NCI-H1417 treated with DMSO at 0.1 percent for 48 hours (cell line): Measurements from ENCODE around the gene BLOC1S3.

Source experiments
- DNase-seq: peaks from one replicate; lab custom pipeline; 2025; lab: John Stamatoyannopoulos, UW

Gene BLOC1S3

DNA sequence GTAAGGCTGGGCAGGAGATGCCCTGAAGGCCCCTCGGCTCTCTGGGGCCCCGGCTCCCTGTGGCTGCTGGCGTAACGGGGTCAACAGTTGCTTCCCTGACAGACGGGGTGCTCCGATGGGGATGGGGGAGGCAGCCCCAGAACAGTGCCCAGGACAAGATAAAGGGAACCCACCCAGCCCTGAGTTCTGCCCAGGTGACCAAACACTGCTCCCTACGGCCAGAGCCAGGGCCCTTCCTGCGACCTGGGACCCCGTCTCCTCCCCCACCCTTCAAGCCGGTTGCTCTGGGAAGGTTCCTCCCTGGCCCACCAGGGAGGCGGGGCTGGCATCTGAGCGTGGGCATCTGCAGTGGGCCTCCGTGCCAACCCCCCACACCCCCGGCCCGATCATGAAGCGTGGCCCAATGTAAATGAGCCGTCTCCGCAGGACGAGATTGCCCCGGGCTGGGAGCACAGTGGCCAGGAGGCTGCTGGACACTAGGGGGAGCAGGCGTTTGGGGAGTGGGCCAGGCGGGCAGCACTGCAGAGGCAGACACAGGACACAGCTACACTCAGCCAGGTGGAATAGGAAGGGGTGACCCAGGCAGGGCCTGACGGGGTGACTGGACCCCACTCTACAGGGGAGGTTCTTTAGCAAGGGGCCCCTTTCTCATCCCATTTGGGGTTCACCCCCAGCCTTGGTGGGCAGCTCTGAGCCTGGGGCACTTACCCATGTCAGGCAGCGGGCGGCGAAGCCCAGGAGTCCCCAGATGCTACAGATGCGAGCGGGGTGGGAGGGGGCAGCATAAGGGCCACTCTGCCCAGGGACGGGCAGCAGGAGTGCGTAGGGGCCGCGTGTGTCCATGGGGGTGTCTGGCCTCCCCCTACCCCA, 16.6 kb upstream of the BLOC1S3 start:
- DNase-seq = no peak

DNA sequence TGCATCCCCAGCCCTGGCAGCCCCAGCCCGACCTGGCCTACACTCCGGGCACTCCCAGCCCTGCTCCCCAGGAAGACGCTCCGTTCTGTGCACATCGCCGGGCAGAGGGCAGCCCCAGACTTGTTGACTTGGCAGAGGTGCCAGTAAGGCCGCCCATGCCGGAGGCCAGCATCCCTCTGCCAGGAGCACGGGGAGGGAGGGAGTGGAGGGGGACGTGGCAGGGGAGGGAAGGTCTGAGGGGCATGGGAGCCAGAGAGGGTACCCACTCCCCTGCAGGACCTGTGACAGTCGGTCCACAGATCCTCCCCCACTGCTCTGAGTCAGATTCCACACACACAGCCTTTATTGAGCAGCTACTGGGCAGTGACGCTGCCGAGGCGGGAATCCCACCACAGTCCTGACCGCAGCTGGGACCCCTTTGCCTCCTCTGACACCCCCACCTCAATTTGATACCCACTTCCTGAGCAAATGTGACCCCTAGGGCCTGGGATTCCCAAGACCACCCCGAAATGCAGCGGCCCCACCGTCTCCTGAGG, 15.9 kb upstream of the BLOC1S3 start:
- no peak for DNase-seq

DNA sequence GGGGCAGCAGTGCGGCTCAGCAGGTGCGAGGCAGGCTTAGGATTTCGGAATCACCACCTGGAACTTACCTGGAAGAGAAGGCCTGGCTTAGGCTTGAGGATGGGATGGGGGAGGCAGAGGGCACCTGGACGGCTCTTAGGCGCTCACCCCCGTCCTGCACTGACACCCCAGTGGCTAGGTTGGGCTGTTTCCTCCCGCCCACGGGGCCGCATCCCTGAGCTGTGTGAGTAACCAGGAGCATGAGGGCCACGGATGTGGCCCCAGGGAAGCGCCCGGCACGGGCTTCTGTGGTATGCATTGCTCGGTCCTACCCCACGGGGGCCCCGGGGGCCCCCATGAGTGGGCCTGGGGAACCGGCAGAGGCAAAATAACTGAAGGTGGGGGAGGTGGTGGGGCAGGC, 15.4 kb upstream of the BLOC1S3 start:
- DNase-seq = no peak

DNA sequence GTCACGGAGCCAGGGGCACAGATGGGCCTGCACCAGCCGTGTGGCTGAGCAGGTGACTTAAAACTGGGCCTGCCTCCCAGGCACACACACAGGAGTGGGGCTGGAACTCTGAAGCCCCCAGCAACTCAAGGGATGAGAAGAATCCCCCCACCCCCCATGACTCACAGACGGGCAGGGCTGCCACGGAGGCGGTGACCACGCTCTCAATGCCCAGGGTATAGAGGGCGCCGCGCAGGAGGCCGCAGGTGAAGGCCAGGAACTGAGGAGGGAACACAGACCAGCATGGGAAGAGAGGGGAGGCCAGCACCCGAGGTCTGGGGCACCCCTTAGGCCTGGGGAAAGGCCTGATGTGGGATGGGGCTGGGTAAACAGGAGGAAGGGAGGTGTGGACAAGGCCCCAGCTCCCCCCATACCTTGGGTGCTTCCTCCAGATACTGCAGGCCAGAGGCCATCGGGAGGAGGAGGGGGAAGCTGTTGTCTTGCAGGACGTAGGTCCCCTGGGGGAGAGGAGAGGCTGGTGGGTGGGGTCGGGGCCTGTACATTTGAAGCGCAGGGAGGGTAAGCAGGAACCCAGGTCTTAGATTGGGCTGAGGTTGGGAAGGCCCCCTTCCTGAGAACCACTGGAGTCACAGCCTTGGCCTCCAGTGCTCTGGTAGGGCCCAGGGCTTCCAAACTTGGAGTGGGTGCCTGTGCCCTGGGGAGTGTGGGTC, 14.7 kb upstream of the BLOC1S3 start:
- DNase-seq = no peak

DNA sequence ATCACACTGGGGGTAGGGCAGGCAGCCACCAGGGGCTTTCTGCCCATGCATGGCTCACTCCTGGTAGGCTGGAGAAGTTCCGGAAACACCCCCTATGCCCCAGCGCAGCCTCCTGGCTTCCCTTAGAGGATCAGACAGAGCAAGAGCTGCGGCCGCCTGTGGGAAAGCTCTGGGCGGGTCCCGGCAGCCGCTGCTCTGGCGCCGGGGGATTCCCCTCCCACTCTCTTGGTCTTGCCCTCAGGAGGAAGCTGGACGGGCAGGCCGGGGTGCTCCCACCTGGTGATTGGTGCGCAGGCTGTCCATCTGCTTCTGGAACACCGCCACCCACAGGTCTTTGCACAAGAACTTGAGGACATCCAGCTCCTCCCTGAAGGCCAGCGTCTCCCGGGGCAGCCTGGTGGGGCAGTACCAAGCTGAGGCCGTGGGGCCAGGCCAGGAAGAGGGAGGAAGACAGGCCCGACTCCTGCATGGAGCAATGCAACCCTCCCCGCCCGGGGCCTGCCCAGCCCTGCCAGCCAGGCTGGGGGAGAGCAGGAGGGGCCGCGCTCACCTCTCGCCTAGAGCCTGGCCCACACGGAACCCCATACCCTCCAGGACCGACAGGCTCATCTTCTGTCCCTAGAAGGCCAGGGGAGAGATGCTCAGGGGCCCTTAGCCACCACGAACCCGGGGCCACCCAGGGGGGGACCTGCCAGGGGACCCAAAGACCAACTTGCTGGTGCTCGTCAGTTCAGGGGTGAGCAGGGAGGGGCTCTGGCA, 13.8 kb upstream of the BLOC1S3 start:
- no peak for DNase-seq

DNA sequence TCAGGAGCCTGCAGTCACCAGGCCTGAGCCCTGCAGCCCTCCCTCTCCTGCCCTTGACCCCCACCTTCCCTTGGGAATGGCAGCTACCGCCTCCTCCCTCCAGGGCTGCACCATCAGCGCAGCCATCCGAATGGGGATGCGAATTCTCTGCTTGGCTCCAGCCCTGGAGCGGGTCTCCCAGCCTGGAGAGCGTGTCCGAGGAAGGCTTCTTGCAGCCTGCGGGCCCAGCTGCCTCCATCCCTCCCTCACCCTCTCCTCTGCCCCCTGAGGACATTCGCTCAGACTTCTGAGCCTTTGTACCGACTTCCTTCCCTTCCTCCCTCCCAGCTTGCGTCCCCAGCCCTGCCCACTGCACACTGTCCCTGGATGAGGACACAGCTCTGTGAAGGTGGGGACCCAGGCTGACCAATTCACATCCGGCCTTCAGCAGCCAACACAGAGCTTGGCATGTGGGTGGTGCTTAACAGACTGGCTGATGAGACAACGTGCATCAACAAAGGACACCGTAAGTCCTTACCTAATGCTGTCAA, 11.8 kb upstream of the BLOC1S3 start:
- DNase-seq = no peak

DNA sequence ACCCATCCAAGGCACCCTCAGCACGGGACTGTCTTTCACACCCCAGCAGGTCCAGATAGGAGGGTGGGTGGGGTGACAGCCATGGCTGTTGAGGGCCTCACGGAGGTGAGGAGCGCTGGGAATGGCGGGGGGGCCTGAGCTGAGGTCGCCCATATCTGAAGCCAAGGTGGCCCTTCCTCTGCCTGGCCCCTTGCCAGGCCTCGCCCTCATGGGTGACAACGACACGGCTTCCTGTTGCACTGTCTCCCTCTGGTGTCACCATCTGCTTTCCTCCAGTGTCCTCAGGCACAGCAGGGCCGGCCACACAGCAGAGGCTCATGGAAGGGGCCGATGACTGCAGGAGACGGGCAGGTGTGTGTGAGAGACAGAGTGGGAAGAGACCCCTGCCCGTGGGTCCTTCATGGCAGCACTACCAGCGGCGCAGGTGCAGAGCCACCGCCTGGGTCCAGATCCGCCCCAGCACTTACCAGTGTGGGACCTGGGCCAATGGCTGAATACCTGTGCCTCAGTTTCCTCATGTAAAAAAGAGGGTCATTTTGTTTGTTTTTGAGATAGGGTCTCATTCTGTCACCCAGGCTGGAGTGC, 9.7 kb upstream of the BLOC1S3 start:
- no peak for DNase-seq

DNA sequence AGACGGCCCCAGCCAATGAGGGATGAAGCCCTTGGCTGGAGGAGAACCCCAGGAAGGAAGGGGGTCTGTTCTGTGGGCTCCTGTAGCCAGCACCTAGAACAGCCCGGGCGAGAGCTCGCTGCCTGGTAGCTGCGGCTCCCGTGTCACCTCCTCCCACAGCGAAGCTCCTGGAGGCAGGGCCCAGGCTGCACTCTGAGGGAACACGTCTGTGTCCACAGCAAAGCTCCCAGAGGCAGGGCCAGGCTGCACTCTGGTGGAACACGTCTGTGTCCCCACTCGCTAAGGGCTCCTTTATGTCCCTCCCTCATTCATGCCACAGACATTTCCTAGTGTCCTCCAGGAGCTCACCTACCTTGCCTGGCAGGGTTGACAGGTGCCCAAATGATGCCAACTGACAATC, 9.0 kb upstream of the BLOC1S3 start:
- no peak for DNase-seq

DNA sequence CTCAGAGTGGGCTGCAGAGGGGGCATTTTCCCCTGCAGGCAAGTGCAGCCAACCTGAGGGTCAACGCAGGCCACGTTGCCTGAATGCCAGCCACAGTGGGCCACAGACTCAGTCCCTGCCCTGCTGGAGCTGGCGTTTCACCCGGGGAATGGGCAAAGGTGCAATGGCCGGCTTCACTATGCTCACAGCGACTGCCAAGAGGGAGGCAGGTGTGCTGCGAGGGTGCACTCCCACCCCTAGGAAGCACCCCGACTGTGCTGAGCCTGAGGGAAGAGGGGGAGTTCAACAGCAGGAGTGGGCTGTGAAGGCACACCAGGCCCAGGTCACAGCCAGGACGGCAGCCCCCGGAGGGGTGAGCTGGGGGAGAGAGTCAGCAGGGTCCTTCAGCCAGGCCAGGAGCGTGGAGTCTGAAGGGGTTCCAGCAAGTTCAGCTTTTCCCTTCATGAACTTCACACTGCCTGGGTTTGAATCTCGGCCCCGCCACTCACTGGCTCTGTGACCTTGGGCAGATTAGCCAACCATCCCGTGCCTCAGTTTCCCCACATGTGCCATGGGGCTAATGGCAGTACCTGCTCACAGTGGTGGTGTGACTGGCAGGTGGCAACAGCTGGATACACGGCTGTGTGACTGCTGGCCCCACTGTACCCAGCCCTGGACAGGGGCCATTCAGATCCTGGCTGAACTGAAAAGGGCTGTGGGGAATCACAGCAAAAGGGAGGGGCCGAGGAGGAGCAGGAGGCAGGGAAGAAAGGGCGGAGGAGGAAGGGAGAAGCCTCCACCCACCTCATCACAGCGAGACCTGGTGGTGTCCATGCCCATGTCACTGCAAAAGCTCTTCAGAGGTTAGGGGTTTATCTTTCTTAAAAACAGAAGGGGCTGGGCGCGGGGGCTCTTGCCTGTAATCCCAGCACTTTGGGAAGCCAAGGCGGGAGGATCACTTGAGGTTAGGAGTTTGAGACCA, 8.2 kb upstream of the BLOC1S3 start:
- no peak for DNase-seq

DNA sequence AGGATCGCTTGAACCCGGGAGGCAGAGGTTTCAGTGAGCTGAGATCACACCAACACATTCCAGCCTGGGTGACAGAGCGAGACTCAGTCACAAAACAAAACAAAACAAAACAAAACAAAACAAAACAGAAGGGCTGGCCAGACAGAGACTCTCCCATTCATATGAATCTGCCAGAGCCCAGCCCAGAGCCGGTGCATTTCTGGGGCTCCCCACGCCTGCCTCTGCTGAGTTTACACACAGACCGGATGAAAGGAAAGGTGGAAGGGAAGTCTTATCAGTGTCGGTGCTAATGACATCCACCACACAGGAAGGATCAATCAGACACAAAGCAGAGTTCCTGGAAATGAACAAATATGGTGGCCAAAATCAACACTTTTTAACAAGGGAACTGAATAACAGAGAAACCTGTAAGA, 7.4 kb upstream of the BLOC1S3 start:
- DNase-seq = no peak

DNA sequence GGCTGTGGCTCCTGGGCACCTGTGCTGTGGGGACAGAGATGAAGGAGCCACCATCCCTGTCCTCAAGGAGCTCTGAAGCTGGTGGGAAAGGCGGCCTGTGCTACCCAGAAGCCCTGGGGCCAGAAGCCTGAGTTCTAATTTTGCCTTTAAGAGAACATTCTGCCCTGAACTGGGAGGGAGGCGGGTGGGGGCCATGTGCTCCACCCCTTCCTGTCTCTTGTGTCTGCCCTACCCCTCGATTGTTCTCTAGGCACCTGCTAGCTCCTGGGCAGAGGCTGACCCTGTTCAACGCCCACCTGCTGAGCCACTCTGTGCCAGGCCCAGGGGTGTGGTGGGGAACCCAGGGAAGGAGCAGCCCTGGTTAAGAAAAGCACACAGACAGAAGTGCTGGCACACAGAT, 6.4 kb upstream of the BLOC1S3 start:
- no peak for DNase-seq

DNA sequence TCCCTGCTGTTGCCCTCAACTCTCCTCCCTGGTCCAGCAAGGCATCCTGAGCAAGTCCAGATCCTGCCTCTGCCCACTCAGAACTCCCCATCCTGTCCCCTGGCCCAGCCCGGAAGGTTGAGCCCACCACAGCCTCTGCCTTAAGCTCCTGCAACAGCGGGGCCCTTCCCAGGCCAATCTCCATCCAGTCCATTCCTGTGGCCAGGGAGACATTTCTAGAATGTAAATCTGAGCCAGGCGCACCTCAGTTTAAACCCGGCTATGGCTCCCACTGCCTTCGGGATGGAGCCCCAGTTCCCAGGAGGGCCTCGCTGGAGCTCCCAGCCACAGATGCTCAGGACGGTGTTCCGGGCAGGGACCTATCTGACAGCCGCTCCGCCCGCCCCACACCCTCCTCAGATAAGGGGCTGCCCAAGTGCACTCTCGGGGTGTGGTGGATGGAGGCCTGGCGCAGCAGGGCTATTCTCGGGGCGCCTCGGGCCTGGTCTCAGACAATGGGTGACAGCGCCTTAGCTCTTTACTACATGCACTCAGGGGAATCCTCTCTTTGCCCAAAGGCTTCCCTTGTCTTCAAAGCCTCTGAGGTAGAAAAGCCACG, 5.9 kb upstream of the BLOC1S3 start:
- DNase-seq = no peak

DNA sequence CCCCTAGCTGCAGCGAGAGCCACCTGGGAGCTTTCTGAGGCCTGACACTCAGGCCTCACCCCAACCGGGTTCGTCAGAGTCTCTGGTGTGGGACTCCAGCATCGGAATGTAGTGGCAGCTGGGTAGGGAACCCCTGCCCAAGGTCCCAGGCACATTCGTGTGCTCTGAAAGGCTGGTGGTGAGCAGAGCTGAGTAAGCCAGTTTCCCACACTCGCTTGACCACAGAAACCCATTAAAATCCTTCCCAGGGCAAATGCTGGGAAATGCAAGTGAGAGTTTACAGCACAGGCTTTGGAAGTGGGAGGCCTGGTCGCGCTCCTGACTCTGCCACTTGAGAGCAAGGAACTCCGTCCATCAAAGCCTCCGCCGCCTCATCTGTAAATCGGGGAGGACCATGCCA, 4.8 kb upstream of the BLOC1S3 start:
- DNase-seq = no peak

DNA sequence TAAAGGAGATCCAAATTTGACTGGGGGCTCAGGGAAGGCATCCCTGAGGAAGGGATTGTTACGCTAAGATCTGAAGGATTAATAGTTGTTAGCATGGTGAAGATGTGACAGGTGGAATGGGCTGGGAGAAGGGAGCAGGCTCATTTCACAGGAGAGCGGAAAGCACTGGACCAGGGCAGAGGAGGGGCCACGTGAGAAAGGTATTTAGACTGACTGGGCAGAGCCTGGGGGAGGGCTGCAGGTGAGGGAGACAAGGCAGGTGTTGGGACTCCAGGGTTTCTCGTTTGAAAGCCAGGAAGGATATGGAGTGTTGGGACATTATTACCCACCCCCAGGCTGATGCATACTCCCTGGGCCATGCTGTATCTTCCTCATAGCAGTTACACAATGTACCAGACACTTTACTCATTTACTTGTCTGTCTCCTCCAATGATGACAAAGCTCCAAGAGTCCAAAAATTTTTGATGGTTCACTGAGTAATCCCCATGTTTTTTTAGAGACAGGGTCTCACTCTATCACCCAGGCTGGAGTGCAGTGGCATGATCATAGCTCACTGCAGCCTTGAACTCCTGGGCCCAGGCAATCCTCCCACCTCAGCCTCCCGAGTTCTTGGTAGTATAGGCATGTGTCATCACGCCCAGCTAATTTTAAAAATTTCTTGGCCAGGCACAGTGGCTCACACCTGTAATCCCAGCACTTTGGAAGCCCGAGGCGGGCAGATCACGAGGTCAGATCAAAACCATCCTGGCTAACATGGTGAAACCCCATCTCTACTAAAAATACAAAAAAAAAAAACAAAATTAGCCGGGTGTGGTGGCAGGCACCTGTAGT, 2.9 kb upstream of the BLOC1S3 start:
- DNase-seq = no peak

DNA sequence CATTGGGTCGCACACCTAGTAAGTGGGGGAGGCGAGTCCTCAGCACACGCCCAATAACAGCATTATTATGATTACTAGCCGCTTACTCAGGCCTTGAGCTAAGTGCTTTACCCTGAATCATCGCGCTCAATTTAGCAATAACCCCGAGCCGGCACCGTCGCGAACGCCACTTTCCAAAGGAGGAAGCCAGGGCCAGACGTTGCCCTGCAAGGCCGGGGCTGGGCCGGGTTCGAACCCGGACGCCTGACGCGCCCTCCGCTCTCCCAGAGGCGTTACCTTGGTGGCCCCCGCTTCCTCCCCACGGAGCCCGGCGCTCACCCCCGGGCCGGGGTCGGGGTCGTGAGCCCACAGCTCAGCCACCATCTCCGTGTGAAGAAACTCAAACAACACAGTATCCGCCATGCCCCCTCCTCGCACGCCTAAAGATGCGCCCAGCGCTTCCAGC, 745 bp upstream of the BLOC1S3 start, which contains the start of gene TRAPPC6A:
TSS of gene TRAPPC6A (minus strand) at position 421 of the 445 bp plus-strand sequence. CDS start at position 402, 19 bp downstream.
- no peak for DNase-seq

DNA sequence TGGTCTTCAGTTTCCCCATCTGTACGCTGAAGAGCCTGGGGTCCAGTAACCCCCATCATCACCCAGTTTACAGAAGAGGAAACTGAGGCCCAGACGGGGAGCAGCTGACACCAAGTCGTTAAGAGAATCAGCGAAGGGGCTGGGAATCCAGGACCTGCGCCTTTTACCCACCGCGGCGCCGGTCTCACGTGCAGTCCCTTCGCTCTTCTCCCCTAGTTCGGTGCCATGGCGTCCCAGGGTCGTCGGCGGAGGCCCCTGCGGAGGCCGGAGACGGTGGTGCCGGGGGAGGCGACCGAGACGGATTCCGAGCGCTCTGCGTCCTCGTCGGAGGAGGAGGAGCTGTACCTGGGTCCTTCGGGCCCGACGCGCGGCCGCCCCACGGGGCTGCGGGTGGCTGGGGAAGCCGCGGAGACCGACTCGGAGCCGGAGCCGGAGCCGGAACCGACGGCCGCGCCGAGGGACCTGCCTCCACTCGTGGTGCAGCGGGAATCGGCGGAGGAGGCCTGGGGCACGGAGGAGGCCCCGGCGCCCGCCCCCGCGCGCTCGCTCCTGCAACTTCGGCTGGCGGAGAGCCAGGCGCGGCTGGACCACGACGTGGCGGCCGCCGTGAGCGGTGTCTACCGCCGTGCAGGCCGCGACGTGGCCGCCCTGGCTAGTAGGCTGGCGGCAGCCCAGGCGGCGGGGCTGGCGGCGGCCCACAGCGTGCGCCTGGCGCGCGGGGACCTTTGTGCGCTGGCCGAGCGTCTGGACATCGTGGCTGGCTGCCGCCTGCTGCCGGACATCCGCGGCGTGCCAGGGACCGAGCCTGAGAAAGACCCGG, 698 bp downstream of the BLOC1S3 start:
- DNase-seq = no peak

DNA sequence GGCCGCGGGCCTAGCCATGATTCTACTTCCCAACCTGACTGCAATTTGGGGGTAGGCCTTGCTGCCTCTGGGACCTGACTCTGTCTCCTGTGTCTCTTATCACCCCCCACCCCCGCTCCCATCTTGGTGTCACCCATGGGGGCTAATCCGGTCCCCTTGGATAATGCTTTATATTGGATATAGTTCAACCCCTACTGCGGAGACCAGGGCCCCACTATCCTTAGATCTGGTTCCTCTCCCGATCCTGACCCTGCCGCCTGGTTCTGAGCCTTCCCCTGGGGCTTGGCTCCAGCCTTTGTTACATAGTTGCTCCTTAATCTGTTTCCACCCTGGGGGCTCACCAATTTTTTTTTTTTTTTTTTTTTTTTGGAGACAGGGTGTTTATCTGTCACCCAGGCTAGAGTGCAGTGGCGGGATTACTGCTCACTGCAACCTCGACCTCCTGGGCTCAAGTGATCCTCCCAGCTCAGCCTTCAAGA, 1.3 kb downstream of the BLOC1S3 start:
- DNase-seq = no peak

DNA sequence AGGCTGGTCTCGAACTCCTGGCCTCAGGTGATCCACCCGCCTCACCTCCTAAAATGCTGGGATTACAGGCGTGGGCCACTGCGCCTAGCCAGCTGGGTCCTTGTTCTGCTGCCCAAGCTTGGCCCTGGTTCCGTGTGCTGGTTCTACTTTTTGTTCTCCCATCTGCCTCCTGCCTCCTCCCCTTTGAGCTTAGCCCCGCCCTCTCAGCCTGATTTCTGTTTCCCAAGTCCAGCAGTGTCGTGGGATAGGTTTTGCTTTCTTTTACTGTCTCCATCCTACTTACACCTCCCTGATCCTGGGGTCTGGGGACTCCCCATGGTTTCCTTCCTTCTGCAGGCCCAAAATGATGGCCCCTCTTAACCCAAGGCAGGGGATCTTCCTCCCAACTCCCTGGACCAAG, 2.4 kb downstream of the BLOC1S3 start:
- no peak for DNase-seq
